DOHH2 (cell line): Measurements from ENCODE around the gene DNAJC15.

ENCODE experiments used
- H3F3A ChIP-seq: fragments of 200-600 bp; sonication (generic), shearing (Covaris generic); 2 replicates; pipeline ENCODE4 v1.6.0; 2016; ENCODE audit warnings: antibody characterized with exemption, mild to moderate bottlenecking; ENCODE audit not compliant: control insufficient read depth, insufficient read depth
- H3K27ac ChIP-seq: fragments of 200-600 bp; sonication (generic); 2 replicates; pipeline ENCODE4 v1.5.1; 2014; ENCODE audit warnings: low read depth, mild to moderate bottlenecking, low read length, moderate library complexity
- H3K27me3 ChIP-seq: fragments of 200-600 bp; sonication (generic); 2 replicates; pipeline ENCODE4 v1.6.1; 2014; ENCODE audit warnings: mild to moderate bottlenecking, low read length, mixed read lengths; ENCODE audit not compliant: control insufficient read depth
- H3K36me3 ChIP-seq: fragments of 200-600 bp; sonication (generic); 2 replicates; pipeline ENCODE4 v1.6.1; 2014; ENCODE audit warnings: mild to moderate bottlenecking, low read length, moderate library complexity, mixed read lengths; ENCODE audit not compliant: control insufficient read depth
- H3K4me1 ChIP-seq: fragments of 200-600 bp; sonication (generic); 2 replicates; pipeline ENCODE4 v1.6.1; 2014; ENCODE audit warnings: mild to moderate bottlenecking, low read length, mixed read lengths; ENCODE audit not compliant: control insufficient read depth
- H3K4me2 ChIP-seq: fragments of 200-600 bp; sonication (generic); 2 replicates; pipeline ENCODE4 v1.6.0; 2014; ENCODE audit warnings: mild to moderate bottlenecking, low read length, moderate library complexity
- H3K4me3 ChIP-seq: fragments of 200-600 bp; sonication (generic); 2 replicates; pipeline ENCODE4 v1.5.1; 2014; ENCODE audit warnings: mild to moderate bottlenecking, low read length, mixed read lengths
- H3K79me2 ChIP-seq: fragments of 200-600 bp; sonication (generic); 2 replicates; pipeline ENCODE4 v1.6.1; 2014; ENCODE audit warnings: mild to moderate bottlenecking, low read length, mixed read lengths; ENCODE audit not compliant: control insufficient read depth
- H3K9me2 ChIP-seq: fragments of 200-600 bp; sonication (generic); replicated peaks from 2 replicates; pipeline ENCODE4 v1.6.1; 2014; ENCODE audit warnings: mild to moderate bottlenecking, low read length, mixed read lengths; ENCODE audit not compliant: control insufficient read depth
- H3K9me3 ChIP-seq: fragments of 200-600 bp; sonication (generic); 2 replicates; pipeline ENCODE4 v1.6.1; 2014; ENCODE audit warnings: antibody characterized with exemption, low read length, mixed read lengths; ENCODE audit not compliant: control insufficient read depth, insufficient read depth
- H4K20me1 ChIP-seq: fragments of 200-600 bp; sonication (generic); 2 replicates; pipeline ENCODE4 v1.6.0; 2014; ENCODE audit warnings: low read depth, mild to moderate bottlenecking, antibody characterized with exemption, low read length, moderate library complexity; ENCODE audit not compliant: control insufficient read depth, insufficient read depth
- CTCF ChIP-seq: fragments of 200-600 bp; sonication (generic); IDR thresholded peaks from one replicate; pipeline ENCODE4 v1.5.1; 2014; ENCODE audit warnings: antibody characterized with exemption, mild to moderate bottlenecking, low read depth, low read length; ENCODE audit not compliant: poor library complexity, severe bottlenecking
- EZH2phosphoT487 ChIP-seq: fragments of 200-600 bp; sonication (generic); IDR thresholded peaks from 2 replicates; pipeline ENCODE4 v1.6.1; 2017; ENCODE audit warnings: borderline replicate concordance, mild to moderate bottlenecking, antibody characterized with exemption, low read length, moderate library complexity, mixed read lengths

Gene DNAJC15

GRCh38 chr13:43153436-43154090, 130.2 kb downstream of the DNAJC15 start:
- H3K79me2 ChIP-seq: no peaks in the 10 kb centered on the region
- no peaks in the 10 kb centered on the region for H3K36me3 ChIP-seq
- H4K20me1 ChIP-seq: no peaks in the 10 kb centered on the region
- H3K9me3 ChIP-seq: no peaks in the 10 kb centered on the region
- H3K4me3 ChIP-seq: no peak overlapping the region
- no peak for TF ChIP-seq CTCF
- no peak for TF ChIP-seq EZH2phosphoT487
- H3K4me2 ChIP-seq: no peak overlapping the region
- H3F3A ChIP-seq: no peaks in the 10 kb centered on the region
- no peaks in the 10 kb centered on the region for H3K9me2 ChIP-seq
- no peaks in the 10 kb centered on the region for H3K4me1 ChIP-seq
- H3K27ac ChIP-seq: no peak overlapping the region
- no peaks in the 10 kb centered on the region for H3K27me3 ChIP-seq

- Histone ChIP-seq H3K27ac (no peak overlapping the region), H3K27me3 (no peaks in the 10 kb centered on the region), H4K20me1 (no peaks in the 10 kb centered on the region), H3K4me1 (no peaks in the 10 kb centered on the region), H3K4me2 (no peak overlapping the region), H3K9me2 (no peaks in the 10 kb centered on the region), H3K4me3 (no peak overlapping the region), H3K36me3 (no peaks in the 10 kb centered on the region), H3F3A (no peaks in the 10 kb centered on the region), H3K9me3 (no peaks in the 10 kb centered on the region), H3K79me2 (no peaks in the 10 kb centered on the region)
- TF ChIP-seq CTCF (no peak), EZH2phosphoT487 (no peak)
These were observed 130.8 kb downstream of the DNAJC15 start for GRCh38 chr13:43154156-43154651.

GRCh38 chr13:43154839-43155238, 131.5 kb downstream of the DNAJC15 start:
- no peak for TF ChIP-seq CTCF
- Histone ChIP-seq H4K20me1 (no peaks in the 10 kb centered on the region), H3K4me3 (no peak overlapping the region), H3K27me3 (no peaks in the 10 kb centered on the region), H3K9me3 (no peaks in the 10 kb centered on the region), H3K27ac (no peak overlapping the region), H3K4me1 (no peaks in the 10 kb centered on the region), H3F3A (no peaks in the 10 kb centered on the region), H3K79me2 (no peaks in the 10 kb centered on the region), H3K9me2 (no peaks in the 10 kb centered on the region), H3K36me3 (no peaks in the 10 kb centered on the region), H3K4me2 (no peak overlapping the region)
